Vagina (tissue), 2 donors: ENCODE data around the gene RBM26.

Experiments
- CTCF ChIP-seq, 3 experiments: fragments of 450-650 bp in 2 of 3; fragments of 200-600 bp in 1 of 3; sonication (generic) in 1 of 3; IDR thresholded peaks; one replicate each; pipeline ENCODE4 v1.5.1; 2017 to 2019; ENCODE audit warnings: antibody characterized with exemption in 3 of 3, mild to moderate bottlenecking in 2 of 3, moderate library complexity in 2 of 3
- POLR2AphosphoS5 ChIP-seq, 2 donors: sonication (generic); formaldehyde crosslinking; IDR thresholded peaks; one replicate each; pipeline ENCODE4 v1.9.0; 2017; ENCODE audit warnings: antibody characterized with exemption in 2 of 2, mild to moderate bottlenecking in 2 of 2, low read depth in 1 of 2; ENCODE audit not compliant: insufficient read depth in 1 of 2

- TF ChIP-seq CTCF (IDR thresholded peaks at IDR 0.05) (no peak), POLR2AphosphoS5 (IDR thresholded peaks at IDR 0.05; ENCODE audit: insufficient read depth in 1 of 2, low read depth in 1 of 2) (no peak)
Measured at GRCh38 chr13:79384022-79384610, 21.9 kb downstream of the RBM26 start.
